ENCODE measurements around the gene CACNA2D3. TPM values are rescaled to one million over a fixed set of nuclear protein-coding genes. Genes with fewer than 3 reads are reported as not detected.

The CACNA2D3 gene
- total and polyA plus RNA-seq, 4 donors: 0.38 to 2.5 (median 1.1) TPM

GRCh38 chr3:54777141-54777540, 654.8 kb downstream of the CACNA2D3 start:
- 68 to 89% methylated on average over 2 of the region's 2 CpGs for WGBS, 2 donors
- Histone ChIP-seq H3K9ac (ENCODE audit: insufficient read depth in 1 of 2, low read length in 2 of 2) (no peak overlapping the region), H3K27me3 (ENCODE audit: control insufficient read depth in 3 of 3, insufficient read depth in 3 of 3, low read length in 2 of 3) (no peaks in the 10 kb centered on the region), H3K27ac (ENCODE audit: low read depth in 1 of 2, low read length in 1 of 2) (no peak overlapping the region), H3K36me3 (ENCODE audit: control insufficient read depth in 4 of 4, insufficient read depth in 4 of 4, low read length in 4 of 4) (no peaks in the 10 kb centered on the region), H3K4me3 (no peak overlapping the region), H3K9me3 (ENCODE audit: control insufficient read depth in 4 of 4, insufficient read depth in 3 of 4, low read length in 3 of 4) (no peaks in the 10 kb centered on the region), H3K4me1 (ENCODE audit: control insufficient read depth in 5 of 5, insufficient read depth in 5 of 5, low read length in 5 of 5) (no peaks in the 10 kb centered on the region)
- ATAC-seq (ENCODE audit: insufficient read depth, low FRiP score) (no peak), DNase-seq (no peak)
- no peak for TF ChIP-seq CTCF (IDR thresholded peaks at IDR 0.05; ENCODE audit: control extremely low read depth, extremely low read depth)

- H3K36me3 ChIP-seq (ENCODE audit: control insufficient read depth in 4 of 4, insufficient read depth in 4 of 4, low read length in 4 of 4): no peaks in the 10 kb centered on the region
- no peaks in the 10 kb centered on the region for H3K27me3 ChIP-seq (ENCODE audit: control insufficient read depth in 3 of 3, insufficient read depth in 3 of 3, low read length in 2 of 3)
- H3K4me1 ChIP-seq (ENCODE audit: control insufficient read depth in 5 of 5, insufficient read depth in 5 of 5, low read length in 5 of 5): no peaks in the 10 kb centered on the region
- DNase-seq (no peak), ATAC-seq (ENCODE audit: insufficient read depth, low FRiP score) (no peak)
- H3K9me3 ChIP-seq (ENCODE audit: control insufficient read depth in 4 of 4, insufficient read depth in 3 of 4, low read length in 3 of 4): no peaks in the 10 kb centered on the region
- no peak for TF ChIP-seq CTCF (IDR thresholded peaks at IDR 0.05; ENCODE audit: control extremely low read depth, extremely low read depth)
- no peak overlapping the region for H3K4me3 ChIP-seq
- no peak overlapping the region for H3K27ac ChIP-seq (ENCODE audit: low read depth in 1 of 2, low read length in 1 of 2)
- no peak overlapping the region for H3K9ac ChIP-seq (ENCODE audit: insufficient read depth in 1 of 2, low read length in 2 of 2)
Observed at GRCh38 chr3:54780336-54780735, 658.0 kb downstream of the CACNA2D3 start.

- Histone ChIP-seq H3K9me3 (ENCODE audit: control insufficient read depth in 4 of 4, insufficient read depth in 3 of 4, low read length in 3 of 4) (no peaks in the 10 kb centered on the region), H3K27me3 (ENCODE audit: control insufficient read depth in 3 of 3, insufficient read depth in 3 of 3, low read length in 2 of 3) (no peaks in the 10 kb centered on the region), H3K27ac (ENCODE audit: low read depth in 1 of 2, low read length in 1 of 2) (no peak overlapping the region), H3K4me1 (ENCODE audit: control insufficient read depth in 5 of 5, insufficient read depth in 5 of 5, low read length in 5 of 5) (no peaks in the 10 kb centered on the region), H3K36me3 (ENCODE audit: control insufficient read depth in 4 of 4, insufficient read depth in 4 of 4, low read length in 4 of 4) (no peaks in the 10 kb centered on the region), H3K4me3 (no peak overlapping the region), H3K9ac (ENCODE audit: insufficient read depth in 1 of 2, low read length in 2 of 2) (no peak overlapping the region)
- WGBS, 2 donors: 58 to 63% methylated on average over 1 of the region's 1 CpG
- DNase-seq: no peak
- ATAC-seq (ENCODE audit: insufficient read depth, low FRiP score): no peak
- no peak for TF ChIP-seq CTCF (IDR thresholded peaks at IDR 0.05; ENCODE audit: control extremely low read depth, extremely low read depth)
Observed at GRCh38 chr3:54781728-54782127, 659.4 kb downstream of the CACNA2D3 start.

- DNase-seq (no peak), ATAC-seq (ENCODE audit: insufficient read depth, low FRiP score) (no peak)
- Histone ChIP-seq H3K27ac (ENCODE audit: low read depth in 1 of 2, low read length in 1 of 2) (no peak overlapping the region), H3K36me3 (ENCODE audit: control insufficient read depth in 4 of 4, insufficient read depth in 4 of 4, low read length in 4 of 4) (no peaks in the 10 kb centered on the region), H3K9me3 (ENCODE audit: control insufficient read depth in 4 of 4, insufficient read depth in 3 of 4, low read length in 3 of 4) (peaks cover 0 to 3% (median 0%) of the 10 kb centered on the region in 4 donors), H3K27me3 (ENCODE audit: control insufficient read depth in 3 of 3, insufficient read depth in 3 of 3, low read length in 2 of 3) (no peaks in the 10 kb centered on the region), H3K4me3 (no peak overlapping the region), H3K4me1 (ENCODE audit: control insufficient read depth in 5 of 5, insufficient read depth in 5 of 5, low read length in 5 of 5) (no peaks in the 10 kb centered on the region), H3K9ac (ENCODE audit: insufficient read depth in 1 of 2, low read length in 2 of 2) (no peak overlapping the region)
- no peak for TF ChIP-seq CTCF (IDR thresholded peaks at IDR 0.05; ENCODE audit: control extremely low read depth, extremely low read depth)
Observed at GRCh38 chr3:54783611-54784010, 661.3 kb downstream of the CACNA2D3 start.
